Jurkat, Clone E6-1 (cell line): ENCODE results near the gene HSD17B4.
A peak's percentile ranks its signal among the peaks of the same experiment; 100 is the strongest.

Experiments
- DNase-seq: peaks from one replicate; pipeline ENCODE4 v3.0.0-alpha.2; 2011; ENCODE audit warnings: low read depth, low spot score
- H3K4me3 ChIP-seq: 2 replicates; pipeline ENCODE4 v1.5.1; 2011; ENCODE audit warnings: mild to moderate bottlenecking, low read length, control low read depth, moderate library complexity

HSD17B4 gene

DNA sequence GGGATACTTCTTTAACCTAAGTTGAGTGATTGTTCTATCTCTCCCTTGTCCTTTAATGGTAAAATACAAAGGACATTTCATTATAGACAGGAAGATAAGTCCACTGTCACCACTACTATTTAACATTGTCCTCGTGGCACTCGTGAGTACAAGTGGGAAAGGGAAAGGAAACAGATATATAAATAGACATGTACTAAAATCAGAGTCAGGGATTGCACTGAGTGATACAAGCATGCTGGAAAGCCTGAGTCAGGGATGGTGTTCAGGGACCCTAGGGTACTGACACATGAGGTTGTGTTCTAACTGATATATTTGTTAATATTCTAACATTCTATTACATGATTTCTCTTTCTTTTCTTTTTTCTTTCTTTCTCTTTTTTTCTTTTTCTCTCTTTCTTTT lies 102.3 kb downstream of the HSD17B4 start:
- H3K4me3 ChIP-seq = no peak overlapping the region
- no peak for DNase-seq

DNA sequence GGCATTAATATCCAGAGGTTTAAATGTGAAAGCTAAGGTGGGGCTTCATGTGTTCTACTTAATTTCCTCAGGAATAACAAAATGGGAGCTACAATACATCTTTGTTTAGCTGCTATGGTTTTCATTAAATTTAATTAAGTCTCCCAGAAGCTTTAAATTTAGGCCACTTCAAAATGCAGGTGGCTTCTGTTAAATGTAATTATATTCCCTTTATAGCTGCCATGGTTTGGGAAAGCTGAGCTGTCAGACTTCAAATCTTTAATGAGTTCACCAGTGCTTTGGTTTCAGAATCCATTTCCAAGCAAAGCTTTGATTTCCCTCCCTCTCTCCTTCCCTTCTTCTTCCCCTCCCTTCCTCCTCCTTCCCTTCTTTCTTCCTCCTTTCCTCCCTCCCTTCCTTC lies 118.6 kb downstream of the HSD17B4 start:
- DNase-seq = no peak

DNA sequence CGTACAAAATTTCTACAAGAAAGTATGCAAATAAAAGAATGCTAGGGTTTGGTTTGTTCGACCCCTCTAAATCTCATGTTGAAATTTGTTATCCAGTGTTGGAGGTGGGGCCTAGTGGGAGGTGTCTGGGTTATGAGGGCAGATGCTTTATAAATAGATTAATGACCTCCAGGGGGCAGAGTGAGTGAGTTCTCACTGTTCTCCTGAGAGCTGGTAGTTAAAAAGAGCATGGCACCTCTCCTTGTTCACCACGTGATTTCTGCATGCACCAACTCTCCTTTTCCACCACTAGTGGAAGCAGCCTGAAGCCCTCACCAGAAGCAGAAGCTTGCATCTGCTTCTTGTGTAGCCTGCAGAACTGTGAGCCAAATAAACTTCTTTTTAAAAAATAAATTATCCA lies 126.6 kb downstream of the HSD17B4 start:
- DNase-seq = peak; percentile 72
- H3K4me3 ChIP-seq = no peak overlapping the region

More for the DNA sequence above, 118.6 kb downstream of the HSD17B4 start:
- H3K4me3 ChIP-seq = no peak overlapping the region

DNA sequence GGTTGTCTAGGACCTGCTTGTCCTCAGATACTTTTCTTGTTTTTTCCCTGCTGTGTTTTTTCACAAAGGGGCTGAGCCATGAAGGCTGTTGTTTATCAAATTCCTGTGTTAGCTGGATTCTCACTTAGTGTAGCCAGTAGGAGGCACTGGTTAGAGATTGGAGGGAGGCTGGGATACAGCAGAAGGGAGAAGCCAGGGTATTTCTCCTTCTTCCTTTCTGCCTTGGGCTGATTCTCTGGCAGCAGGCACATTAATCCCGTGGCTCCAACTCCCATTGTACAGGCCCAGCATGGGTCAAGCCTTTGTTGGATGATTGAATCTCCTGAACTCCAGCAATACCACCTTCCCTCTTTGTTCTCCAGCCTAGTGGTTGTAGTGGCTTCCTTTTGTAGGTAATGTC lies 130.7 kb downstream of the HSD17B4 start:
- no peak overlapping the region for H3K4me3 ChIP-seq
- no peak for DNase-seq

DNA sequence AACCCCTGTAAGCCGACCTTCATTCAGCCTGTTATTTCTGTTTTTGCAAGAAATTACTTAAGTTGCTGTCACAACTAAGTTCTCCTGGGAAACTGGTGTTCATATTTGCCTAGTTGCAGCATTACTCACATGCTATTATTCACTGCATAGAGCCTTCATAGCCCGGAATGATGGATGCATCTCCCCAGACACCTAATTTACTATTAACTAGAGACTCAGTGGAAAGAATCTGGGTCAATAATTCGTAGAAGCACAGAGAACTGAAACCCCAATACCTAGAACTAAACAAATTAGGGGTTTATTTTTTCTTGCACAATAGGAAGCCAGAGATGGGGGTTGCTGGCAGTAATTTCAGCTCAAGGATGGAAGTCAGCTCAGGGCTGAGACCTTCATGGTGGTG lies 131.4 kb downstream of the HSD17B4 start:
- no peak overlapping the region for H3K4me3 ChIP-seq
- no peak for DNase-seq
